ENCODE results near the gene SNAP25. TPM values are rescaled to one million over a fixed set of nuclear protein-coding genes. Genes with fewer than 3 reads are reported as not detected.

The SNAP25 gene
- 10 to 100 TPM in 3 of 4 donors, 1 to 10 TPM in 1; 5.3 to 28.3 (median 22.9) TPM for total RNA-seq

- H3K9me3 ChIP-seq = no peaks in the 10 kb centered on the region
- DNase-seq = peak; percentile 75 to 84
- H3K27me3 ChIP-seq = no peaks in the 10 kb centered on the region
- intact Hi-C loops (cut with DNase I; ENCODE audit: low total_unique reads) = no loop called here
- no peaks in the 10 kb centered on the region for H3K4me1 ChIP-seq
- peak within 1 kb of the TSS; percentile 37 to 42 for H3K4me3 ChIP-seq
- TF ChIP-seq CTCF (IDR thresholded peaks at IDR 0.05) (no peak), POLR2A (IDR thresholded peaks at IDR 0.05) (no peak)
- H3K27ac ChIP-seq = peak within 1 kb of the TSS; percentile 93 to 94
- no peaks in the 10 kb centered on the region for H3K36me3 ChIP-seq
These were observed at the start of gene SNAP25 for GRCh38 chr20:10218536-10219451. TSS of gene SNAP25 (plus strand) at chr20:10218830. CDS start at chr20:10275492, 56,662 bp downstream.

GRCh38 chr20:10169752-10170151 lies 48.9 kb upstream of the SNAP25 start:
- intact Hi-C loops (cut with DNase I; ENCODE audit: low total_unique reads) = no loop called here
- no peaks in the 10 kb centered on the region for H3K36me3 ChIP-seq
- H3K9me3 ChIP-seq = no peaks in the 10 kb centered on the region
- no peak overlapping the region for H3K27ac ChIP-seq
- no peak for TF ChIP-seq POLR2A (IDR thresholded peaks at IDR 0.05)
- TF ChIP-seq CTCF (IDR thresholded peaks at IDR 0.05) = no peak
- H3K27me3 ChIP-seq = no peaks in the 10 kb centered on the region
- H3K4me3 ChIP-seq = no peak overlapping the region
- no peaks in the 10 kb centered on the region for H3K4me1 ChIP-seq
- DNase-seq = no peak

DNA sequence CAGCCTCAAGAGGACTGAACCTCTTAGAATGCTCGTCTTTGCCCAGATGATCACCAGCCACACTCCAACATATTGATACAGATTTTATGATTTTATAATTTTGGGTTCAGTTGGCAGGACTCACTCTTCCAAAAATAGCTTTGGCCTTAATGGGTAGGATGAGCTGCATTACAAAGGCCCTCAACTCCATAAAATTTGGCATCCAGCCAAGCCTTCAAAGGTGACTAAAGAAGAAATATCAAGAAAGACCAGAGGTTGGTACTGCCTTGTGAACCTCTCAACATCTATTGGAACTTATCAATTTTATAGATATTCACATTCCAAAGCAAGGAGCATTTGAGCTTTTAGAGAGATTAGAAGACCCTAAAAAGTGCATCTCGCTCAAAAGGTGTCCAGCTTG lies 48.4 kb upstream of the SNAP25 start:
- Histone ChIP-seq H3K9me3 (no peaks in the 10 kb centered on the region), H3K27ac (no peak overlapping the region), H3K4me3 (no peak overlapping the region), H3K4me1 (no peaks in the 10 kb centered on the region), H3K27me3 (no peaks in the 10 kb centered on the region), H3K36me3 (no peaks in the 10 kb centered on the region)
- intact Hi-C loops (cut with DNase I; ENCODE audit: low total_unique reads) = no loop called here
- DNase-seq = no peak
- TF ChIP-seq CTCF (IDR thresholded peaks at IDR 0.05) = no peak
- no peak for TF ChIP-seq POLR2A (IDR thresholded peaks at IDR 0.05)

DNA sequence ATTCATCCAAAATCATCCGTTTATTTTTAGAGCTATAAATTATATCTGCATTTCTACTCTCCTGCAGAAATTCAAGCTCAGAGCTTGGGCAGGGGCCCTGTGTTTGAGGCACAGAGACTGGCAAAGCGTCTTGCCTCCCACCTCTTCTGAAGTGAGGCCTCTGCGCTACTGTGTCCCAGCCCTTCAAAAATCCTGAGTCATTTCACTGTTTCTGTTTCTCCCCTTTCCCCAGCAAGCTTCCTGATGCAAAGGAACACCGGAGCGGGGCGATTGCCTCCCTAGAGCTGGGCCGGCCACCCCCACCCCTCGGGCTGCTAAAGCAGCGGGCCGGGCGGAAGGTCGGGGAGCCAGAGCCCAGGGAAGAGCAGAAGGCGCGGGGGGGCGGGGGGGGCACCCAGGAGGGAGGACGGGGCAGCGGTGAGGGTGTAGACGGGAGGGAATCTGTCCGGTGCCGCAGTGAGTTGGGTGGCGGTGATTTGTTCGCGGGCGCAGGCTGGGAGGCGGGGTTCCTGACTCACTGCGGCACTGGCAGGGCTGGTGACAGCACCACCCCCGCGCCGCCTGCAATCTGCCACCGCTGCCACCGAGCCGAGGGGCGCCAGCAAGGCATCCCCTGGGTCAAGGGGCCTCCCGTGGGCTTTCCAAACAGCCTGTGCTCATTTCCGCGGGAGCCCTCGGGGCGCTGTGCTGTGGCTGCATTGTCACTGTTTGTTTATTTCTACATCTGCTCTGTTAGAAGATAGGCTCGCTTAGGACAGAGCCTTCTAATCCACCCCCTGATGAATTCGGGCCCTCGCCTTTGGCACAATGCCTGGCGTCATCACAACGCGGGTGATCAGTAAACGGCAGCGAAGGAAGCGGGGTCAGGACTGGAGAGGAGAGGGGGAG lies 46.5 kb upstream of the SNAP25 start:
- intact Hi-C loops (cut with DNase I; ENCODE audit: low total_unique reads) = no loop called here
- H3K27me3 ChIP-seq = no peaks in the 10 kb centered on the region
- TF ChIP-seq CTCF (IDR thresholded peaks at IDR 0.05) (no peak), POLR2A (IDR thresholded peaks at IDR 0.05) (no peak)
- no peak overlapping the region for H3K27ac ChIP-seq
- peak overlapping the region; percentile 10 to 35 for H3K4me3 ChIP-seq
- H3K36me3 ChIP-seq = no peaks in the 10 kb centered on the region
- peak in 1 of 2 donors; percentile 27 for DNase-seq
- no peaks in the 10 kb centered on the region for H3K9me3 ChIP-seq
- H3K4me1 ChIP-seq = no peaks in the 10 kb centered on the region
